Neural progenitor cell (in vitro differentiated cells): Measurements from ENCODE around the gene RPTOR.

Experiments
- EZH2 ChIP-seq: fragments of 200-600 bp; sonication (generic); IDR thresholded peaks from 2 replicates; pipeline ENCODE4 v1.6.1; 2017; ENCODE audit warnings: antibody characterized with exemption, mild to moderate bottlenecking, moderate library complexity
- EZH2phosphoT487 ChIP-seq: fragments of 200-600 bp; sonication (generic); IDR thresholded peaks from 2 replicates; pipeline ENCODE4 v1.6.1; 2017; ENCODE audit warnings: antibody characterized with exemption
- TF ChIP-seq, protein P1 (sequence below): fragments of 200-600 bp; sonication (generic); IDR thresholded peaks from 2 replicates; pipeline ENCODE4 v1.5.1; 2017; ENCODE audit warnings: antibody characterized with exemption, mild to moderate bottlenecking

- TF ChIP-seq, protein P1, sequence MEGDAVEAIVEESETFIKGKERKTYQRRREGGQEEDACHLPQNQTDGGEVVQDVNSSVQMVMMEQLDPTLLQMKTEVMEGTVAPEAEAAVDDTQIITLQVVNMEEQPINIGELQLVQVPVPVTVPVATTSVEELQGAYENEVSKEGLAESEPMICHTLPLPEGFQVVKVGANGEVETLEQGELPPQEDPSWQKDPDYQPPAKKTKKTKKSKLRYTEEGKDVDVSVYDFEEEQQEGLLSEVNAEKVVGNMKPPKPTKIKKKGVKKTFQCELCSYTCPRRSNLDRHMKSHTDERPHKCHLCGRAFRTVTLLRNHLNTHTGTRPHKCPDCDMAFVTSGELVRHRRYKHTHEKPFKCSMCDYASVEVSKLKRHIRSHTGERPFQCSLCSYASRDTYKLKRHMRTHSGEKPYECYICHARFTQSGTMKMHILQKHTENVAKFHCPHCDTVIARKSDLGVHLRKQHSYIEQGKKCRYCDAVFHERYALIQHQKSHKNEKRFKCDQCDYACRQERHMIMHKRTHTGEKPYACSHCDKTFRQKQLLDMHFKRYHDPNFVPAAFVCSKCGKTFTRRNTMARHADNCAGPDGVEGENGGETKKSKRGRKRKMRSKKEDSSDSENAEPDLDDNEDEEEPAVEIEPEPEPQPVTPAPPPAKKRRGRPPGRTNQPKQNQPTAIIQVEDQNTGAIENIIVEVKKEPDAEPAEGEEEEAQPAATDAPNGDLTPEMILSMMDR, result no peak
- TF ChIP-seq EZH2phosphoT487, result no peak
- TF ChIP-seq EZH2, result no peak
Observed at GRCh38 chr17:80876950-80877728, 332.5 kb downstream of the RPTOR start.
